ENCODE results near the gene DCLK2.

The DCLK2 gene

GRCh38 chr4:150065740-150066139, 12.5 kb upstream of the DCLK2 start:
- TF ChIP-seq ZBTB7A (IDR thresholded peaks at IDR 0.05; ENCODE audit: low read depth) = no peak
- no peak for TF ChIP-seq NFIC (IDR thresholded peaks at IDR 0.05)
- TF ChIP-seq, protein P1, sequence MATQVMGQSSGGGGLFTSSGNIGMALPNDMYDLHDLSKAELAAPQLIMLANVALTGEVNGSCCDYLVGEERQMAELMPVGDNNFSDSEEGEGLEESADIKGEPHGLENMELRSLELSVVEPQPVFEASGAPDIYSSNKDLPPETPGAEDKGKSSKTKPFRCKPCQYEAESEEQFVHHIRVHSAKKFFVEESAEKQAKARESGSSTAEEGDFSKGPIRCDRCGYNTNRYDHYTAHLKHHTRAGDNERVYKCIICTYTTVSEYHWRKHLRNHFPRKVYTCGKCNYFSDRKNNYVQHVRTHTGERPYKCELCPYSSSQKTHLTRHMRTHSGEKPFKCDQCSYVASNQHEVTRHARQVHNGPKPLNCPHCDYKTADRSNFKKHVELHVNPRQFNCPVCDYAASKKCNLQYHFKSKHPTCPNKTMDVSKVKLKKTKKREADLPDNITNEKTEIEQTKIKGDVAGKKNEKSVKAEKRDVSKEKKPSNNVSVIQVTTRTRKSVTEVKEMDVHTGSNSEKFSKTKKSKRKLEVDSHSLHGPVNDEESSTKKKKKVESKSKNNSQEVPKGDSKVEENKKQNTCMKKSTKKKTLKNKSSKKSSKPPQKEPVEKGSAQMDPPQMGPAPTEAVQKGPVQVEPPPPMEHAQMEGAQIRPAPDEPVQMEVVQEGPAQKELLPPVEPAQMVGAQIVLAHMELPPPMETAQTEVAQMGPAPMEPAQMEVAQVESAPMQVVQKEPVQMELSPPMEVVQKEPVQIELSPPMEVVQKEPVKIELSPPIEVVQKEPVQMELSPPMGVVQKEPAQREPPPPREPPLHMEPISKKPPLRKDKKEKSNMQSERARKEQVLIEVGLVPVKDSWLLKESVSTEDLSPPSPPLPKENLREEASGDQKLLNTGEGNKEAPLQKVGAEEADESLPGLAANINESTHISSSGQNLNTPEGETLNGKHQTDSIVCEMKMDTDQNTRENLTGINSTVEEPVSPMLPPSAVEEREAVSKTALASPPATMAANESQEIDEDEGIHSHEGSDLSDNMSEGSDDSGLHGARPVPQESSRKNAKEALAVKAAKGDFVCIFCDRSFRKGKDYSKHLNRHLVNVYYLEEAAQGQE (IDR thresholded peaks at IDR 0.05; ENCODE audit: low read depth) = no peak
- TF ChIP-seq TAF1 (IDR thresholded peaks at IDR 0.05; ENCODE audit: low read depth) = no peak
- TF ChIP-seq TCF12 (IDR thresholded peaks at IDR 0.05; ENCODE audit: low read depth) = no peak
- TF ChIP-seq YY1 (IDR thresholded peaks at IDR 0.05; ENCODE audit: low read depth) = no peak

DNA sequence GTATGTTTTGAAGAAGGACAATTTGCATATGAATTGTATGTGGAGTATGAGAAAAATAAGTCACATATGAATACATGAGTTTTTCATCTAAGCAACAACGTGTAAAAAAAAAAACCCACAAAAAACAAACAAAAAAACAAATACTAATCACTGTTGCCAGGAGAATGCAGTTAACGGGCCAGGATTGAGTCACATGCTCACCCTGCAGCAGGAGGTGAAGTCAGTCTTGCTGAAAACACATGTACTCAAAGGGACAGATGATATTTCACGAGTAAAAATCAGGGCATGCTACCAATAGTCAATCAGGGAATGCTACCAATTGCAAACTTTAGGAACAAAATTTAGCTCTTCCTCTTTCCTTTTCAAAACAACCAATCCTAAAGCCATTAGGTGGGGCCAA, 10.4 kb upstream of the DCLK2 start:
- no peak for TF ChIP-seq TAF1 (IDR thresholded peaks at IDR 0.05; ENCODE audit: low read depth)
- TF ChIP-seq EP300 (IDR thresholded peaks at IDR 0.05; ENCODE audit: borderline replicate concordance) = no peak
- TF ChIP-seq, protein P1 (IDR thresholded peaks at IDR 0.05; ENCODE audit: low read depth) = no peak
- no peak for TF ChIP-seq FOXM1 (IDR thresholded peaks at IDR 0.05; ENCODE audit: borderline replicate concordance, low read depth)
- TF ChIP-seq ZBTB7A (IDR thresholded peaks at IDR 0.05; ENCODE audit: low read depth) = no peak

DNA sequence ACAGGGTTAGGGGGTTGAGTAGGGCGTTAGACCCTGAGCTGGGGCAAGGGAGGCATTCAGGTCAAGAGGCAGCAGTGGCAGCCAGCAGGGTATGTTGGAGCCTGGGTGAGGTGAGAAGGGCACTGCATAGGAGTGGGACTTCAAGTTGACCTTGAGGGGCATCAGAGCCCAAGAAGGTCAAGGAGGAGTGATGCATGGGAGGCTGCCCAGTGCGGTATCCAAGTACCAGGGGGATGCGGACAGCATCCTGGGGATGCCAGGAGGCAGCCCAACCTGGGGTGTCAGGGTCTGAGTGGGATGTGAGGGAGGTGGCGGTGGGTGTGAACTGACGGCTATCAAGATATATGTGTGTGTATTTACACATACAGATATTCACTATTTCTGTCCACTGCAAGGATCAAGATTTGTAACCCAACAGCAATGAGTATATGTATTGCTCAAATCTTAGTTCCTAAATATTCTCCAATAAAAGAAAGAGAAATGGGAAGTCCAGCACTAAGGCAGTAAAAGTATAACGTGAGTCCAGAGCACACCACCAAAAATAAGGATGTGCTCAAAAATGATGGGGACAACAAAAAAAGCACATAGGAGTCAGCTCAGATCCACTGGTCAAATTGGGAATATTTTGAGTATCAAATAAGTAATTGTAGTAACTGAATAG, 9.8 kb upstream of the DCLK2 start:
- no peak for TF ChIP-seq NFIC (IDR thresholded peaks at IDR 0.05)
- TF ChIP-seq ZBTB7A (IDR thresholded peaks at IDR 0.05; ENCODE audit: low read depth) = no peak
- TF ChIP-seq RAD21 (IDR thresholded peaks at IDR 0.05; ENCODE audit: low read depth) = no peak
- TF ChIP-seq CEBPB (IDR thresholded peaks at IDR 0.05) = no peak
- no peak for TF ChIP-seq TEAD4 (IDR thresholded peaks at IDR 0.05)
- no peak for TF ChIP-seq TCF12 (IDR thresholded peaks at IDR 0.05; ENCODE audit: low read depth)
- no peak for TF ChIP-seq CREB1 (IDR thresholded peaks at IDR 0.05; ENCODE audit: low read depth)
- no peak for TF ChIP-seq EP300 (IDR thresholded peaks at IDR 0.05; ENCODE audit: borderline replicate concordance)
- no peak for TF ChIP-seq FOXM1 (IDR thresholded peaks at IDR 0.05; ENCODE audit: borderline replicate concordance, low read depth)
- TF ChIP-seq, protein P2, sequence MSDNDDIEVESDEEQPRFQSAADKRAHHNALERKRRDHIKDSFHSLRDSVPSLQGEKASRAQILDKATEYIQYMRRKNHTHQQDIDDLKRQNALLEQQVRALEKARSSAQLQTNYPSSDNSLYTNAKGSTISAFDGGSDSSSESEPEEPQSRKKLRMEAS (IDR thresholded peaks at IDR 0.05) = no peak
- TF ChIP-seq TAF1 (IDR thresholded peaks at IDR 0.05; ENCODE audit: low read depth) = no peak
- TF ChIP-seq YY1 (IDR thresholded peaks at IDR 0.05; ENCODE audit: low read depth) = no peak
- TF ChIP-seq, protein P1 (IDR thresholded peaks at IDR 0.05; ENCODE audit: low read depth) = no peak

DNA sequence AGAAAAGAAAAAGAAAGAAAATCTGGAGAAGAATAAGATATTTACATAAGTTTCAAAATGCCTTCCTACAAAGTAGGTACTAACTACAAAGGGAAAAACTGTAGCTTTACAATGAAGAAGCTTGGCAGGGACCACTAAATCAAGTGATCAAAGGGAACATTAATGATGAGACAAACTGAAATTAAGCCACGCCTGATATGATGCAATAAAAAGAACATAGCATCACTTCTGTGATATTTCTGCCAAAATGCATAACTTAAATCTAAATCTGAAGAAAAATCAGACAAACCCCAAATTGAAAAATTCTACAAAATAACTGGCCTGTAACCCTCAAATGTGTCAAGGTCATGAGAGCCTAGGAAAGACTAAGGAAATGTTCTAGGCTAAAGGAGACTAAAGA, 8.9 kb upstream of the DCLK2 start:
- TF ChIP-seq, protein P3, sequence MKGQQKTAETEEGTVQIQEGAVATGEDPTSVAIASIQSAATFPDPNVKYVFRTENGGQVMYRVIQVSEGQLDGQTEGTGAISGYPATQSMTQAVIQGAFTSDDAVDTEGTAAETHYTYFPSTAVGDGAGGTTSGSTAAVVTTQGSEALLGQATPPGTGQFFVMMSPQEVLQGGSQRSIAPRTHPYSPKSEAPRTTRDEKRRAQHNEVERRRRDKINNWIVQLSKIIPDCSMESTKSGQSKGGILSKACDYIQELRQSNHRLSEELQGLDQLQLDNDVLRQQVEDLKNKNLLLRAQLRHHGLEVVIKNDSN (IDR thresholded peaks at IDR 0.05) = no peak
- TF ChIP-seq CREB1 (IDR thresholded peaks at IDR 0.05; ENCODE audit: low read depth) (no peak), RAD21 (IDR thresholded peaks at IDR 0.05; ENCODE audit: low read depth) (no peak), YY1 (IDR thresholded peaks at IDR 0.05; ENCODE audit: low read depth) (no peak), EGR1 (IDR thresholded peaks at IDR 0.05) (no peak), NFIC (IDR thresholded peaks at IDR 0.05) (no peak), EP300 (IDR thresholded peaks at IDR 0.05; ENCODE audit: borderline replicate concordance) (no peak), CEBPB (IDR thresholded peaks at IDR 0.05) (no peak), TAF1 (IDR thresholded peaks at IDR 0.05; ENCODE audit: low read depth) (no peak), FOXM1 (IDR thresholded peaks at IDR 0.05; ENCODE audit: borderline replicate concordance, low read depth) (no peak), TCF12 (IDR thresholded peaks at IDR 0.05; ENCODE audit: low read depth) (no peak), ZBTB7A (IDR thresholded peaks at IDR 0.05; ENCODE audit: low read depth) (no peak), TEAD4 (IDR thresholded peaks at IDR 0.05) (no peak)
- TF ChIP-seq, protein P2 (IDR thresholded peaks at IDR 0.05) = no peak
- TF ChIP-seq, protein P1 (IDR thresholded peaks at IDR 0.05; ENCODE audit: low read depth) = no peak
